ENCODE measurements around the gene MAPK8. TPM values are rescaled to one million over a fixed set of nuclear protein-coding genes. Genes with fewer than 3 reads are reported as not detected.
A peak's percentile ranks its signal among the peaks of the same experiment; 100 is the strongest.

MAPK8 gene
- total RNA-seq, 1 experiment from 2014 or later = 52.9 TPM

GRCh38 chr10:48439581-48440041 is 133.1 kb downstream of the MAPK8 start:
- H3K4me3 Mint-ChIP-seq = no peak overlapping the region
- H3K27ac Mint-ChIP-seq = no peak overlapping the region
- DNase-seq (ENCODE audit: low spot score) = no peak
- TF ChIP-seq E2F4 (CRISPR knock-in tag; IDR thresholded peaks at IDR 0.05; ENCODE audit: borderline replicate concordance, low read depth) (no peak), GABPB1 (CRISPR knock-in tag; IDR thresholded peaks at IDR 0.05) (peak; percentile 31; the same call in 1 of the 2 replicates)
- no peaks in the 10 kb centered on the region for H3K36me3 Mint-ChIP-seq
- H3K9me3 Mint-ChIP-seq = no peaks in the 10 kb centered on the region
- ChIA-PET CTCF (interaction anchor here (0.7 to 1.0 kb wide), 2 partner anchors 216 to 1283 kb away, joined by 3 to 4 read pairs; no protein-coding TSS in a partner anchor), POLR2A (interaction anchor here (0.9 kb wide), 1 partner anchor 219 kb away, joined by 3 read pairs; no protein-coding TSS in a partner anchor)
- H3K27me3 Mint-ChIP-seq (ENCODE audit: low read depth) = no peaks in the 10 kb centered on the region
- peak; percentile 40 for ATAC-seq
- H3K4me1 Mint-ChIP-seq = peaks cover 12% of the 10 kb centered on the region

GRCh38 chr10:48440771-48441170 is 134.3 kb downstream of the MAPK8 start:
- Mint-ChIP-seq H3K27me3 (ENCODE audit: low read depth) (no peaks in the 10 kb centered on the region), H3K9me3 (no peaks in the 10 kb centered on the region), H3K4me3 (no peak overlapping the region), H3K27ac (no peak overlapping the region), H3K36me3 (no peaks in the 10 kb centered on the region), H3K4me1 (peaks cover 18% of the 10 kb centered on the region)
- CTCF ChIA-PET = no interaction called here
- POLR2A ChIA-PET = no interaction called here
- ATAC-seq (no peak), DNase-seq (ENCODE audit: low spot score) (no peak)
- no peak for TF ChIP-seq ZNF416 (CRISPR knock-in tag; IDR thresholded peaks at IDR 0.05)
- TF ChIP-seq, protein P1, sequence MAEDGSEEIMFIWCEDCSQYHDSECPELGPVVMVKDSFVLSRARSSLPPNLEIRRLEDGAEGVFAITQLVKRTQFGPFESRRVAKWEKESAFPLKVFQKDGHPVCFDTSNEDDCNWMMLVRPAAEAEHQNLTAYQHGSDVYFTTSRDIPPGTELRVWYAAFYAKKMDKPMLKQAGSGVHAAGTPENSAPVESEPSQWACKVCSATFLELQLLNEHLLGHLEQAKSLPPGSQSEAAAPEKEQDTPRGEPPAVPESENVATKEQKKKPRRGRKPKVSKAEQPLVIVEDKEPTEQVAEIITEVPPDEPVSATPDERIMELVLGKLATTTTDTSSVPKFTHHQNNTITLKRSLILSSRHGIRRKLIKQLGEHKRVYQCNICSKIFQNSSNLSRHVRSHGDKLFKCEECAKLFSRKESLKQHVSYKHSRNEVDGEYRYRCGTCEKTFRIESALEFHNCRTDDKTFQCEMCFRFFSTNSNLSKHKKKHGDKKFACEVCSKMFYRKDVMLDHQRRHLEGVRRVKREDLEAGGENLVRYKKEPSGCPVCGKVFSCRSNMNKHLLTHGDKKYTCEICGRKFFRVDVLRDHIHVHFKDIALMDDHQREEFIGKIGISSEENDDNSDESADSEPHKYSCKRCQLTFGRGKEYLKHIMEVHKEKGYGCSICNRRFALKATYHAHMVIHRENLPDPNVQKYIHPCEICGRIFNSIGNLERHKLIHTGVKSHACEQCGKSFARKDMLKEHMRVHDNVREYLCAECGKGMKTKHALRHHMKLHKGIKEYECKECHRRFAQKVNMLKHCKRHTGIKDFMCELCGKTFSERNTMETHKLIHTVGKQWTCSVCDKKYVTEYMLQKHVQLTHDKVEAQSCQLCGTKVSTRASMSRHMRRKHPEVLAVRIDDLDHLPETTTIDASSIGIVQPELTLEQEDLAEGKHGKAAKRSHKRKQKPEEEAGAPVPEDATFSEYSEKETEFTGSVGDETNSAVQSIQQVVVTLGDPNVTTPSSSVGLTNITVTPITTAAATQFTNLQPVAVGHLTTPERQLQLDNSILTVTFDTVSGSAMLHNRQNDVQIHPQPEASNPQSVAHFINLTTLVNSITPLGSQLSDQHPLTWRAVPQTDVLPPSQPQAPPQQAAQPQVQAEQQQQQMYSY (CRISPR knock-in tag; IDR thresholded peaks at IDR 0.05) = no peak

DNA sequence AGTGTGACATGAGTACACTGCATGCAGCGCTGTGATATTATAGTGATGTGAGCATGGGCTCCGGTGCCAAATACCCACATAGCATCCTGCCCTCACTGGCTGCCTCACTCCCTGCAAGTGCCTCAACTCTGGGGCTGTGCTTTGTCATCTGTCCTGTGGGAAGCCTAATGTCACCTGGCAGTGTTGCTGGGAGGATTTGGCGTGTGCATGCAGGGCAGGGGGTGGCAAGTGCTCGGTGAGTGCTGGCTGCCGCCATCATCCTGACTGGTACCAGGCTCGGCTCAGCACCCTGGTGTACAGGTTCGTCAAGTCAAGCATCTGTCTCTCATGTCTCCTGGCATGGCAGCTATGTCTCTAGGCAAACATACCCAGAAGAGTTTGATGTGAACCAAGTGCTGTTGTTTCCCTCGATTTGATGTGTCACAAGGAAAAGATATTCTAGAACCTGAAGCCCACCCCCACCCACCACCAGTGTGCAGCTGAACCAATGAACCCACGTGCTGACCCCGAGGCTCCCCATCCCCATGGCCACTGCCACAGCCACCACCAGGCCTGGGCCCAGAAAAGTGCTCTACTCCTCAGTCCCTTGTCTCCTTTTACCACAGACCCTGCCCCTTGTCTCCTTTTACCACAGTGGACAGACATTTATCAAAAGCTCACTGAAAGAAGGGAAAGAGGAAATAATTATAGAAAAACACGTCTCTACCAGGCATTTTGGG is 135.8 kb downstream of the MAPK8 start:
- no peak overlapping the region for H3K4me3 Mint-ChIP-seq
- ChIA-PET POLR2A (no interaction called here), CTCF (interaction anchor here (0.8 to 1.3 kb wide), 5 partner anchors 62 to 214 kb away, joined by 3 to 9 read pairs (median 4); no protein-coding TSS in a partner anchor)
- ATAC-seq (no peak), DNase-seq (ENCODE audit: low spot score) (no peak)
- peaks cover 18% of the 10 kb centered on the region for H3K4me1 Mint-ChIP-seq
- no peak overlapping the region for H3K27ac Mint-ChIP-seq
- TF ChIP-seq ZNF263 (CRISPR knock-in tag; IDR thresholded peaks at IDR 0.05; ENCODE audit: low read depth) = no peak
- H3K9me3 Mint-ChIP-seq = no peaks in the 10 kb centered on the region
- no peaks in the 10 kb centered on the region for H3K36me3 Mint-ChIP-seq
- no peaks in the 10 kb centered on the region for H3K27me3 Mint-ChIP-seq (ENCODE audit: low read depth)

GRCh38 chr10:48442809-48443177 is 136.3 kb downstream of the MAPK8 start:
- Mint-ChIP-seq H3K4me1 (peaks cover 18% of the 10 kb centered on the region), H3K4me3 (no peak overlapping the region), H3K27me3 (ENCODE audit: low read depth) (no peaks in the 10 kb centered on the region), H3K36me3 (no peaks in the 10 kb centered on the region), H3K9me3 (no peaks in the 10 kb centered on the region), H3K27ac (no peak overlapping the region)
- POLR2A ChIA-PET = no interaction called here
- CTCF ChIA-PET = interaction anchor here (0.8 to 1.3 kb wide), 5 partner anchors 61 to 214 kb away, joined by 3 to 9 read pairs (median 4); no protein-coding TSS in a partner anchor
- DNase-seq (ENCODE audit: low spot score) = no peak
- ATAC-seq = no peak
- TF ChIP-seq ZNF121 (CRISPR knock-in tag; IDR thresholded peaks at IDR 0.05) (no peak), ZNF416 (CRISPR knock-in tag; IDR thresholded peaks at IDR 0.05) (no peak), NFYB (CRISPR knock-in tag; conservative IDR thresholded peaks at IDR 0.05; ENCODE audit: low read depth) (no peak), JAZF1 (CRISPR knock-in tag; IDR thresholded peaks at IDR 0.05) (no peak), ZNF138 (CRISPR knock-in tag; conservative IDR thresholded peaks at IDR 0.05) (no peak), USF1 (CRISPR knock-in tag; IDR thresholded peaks at IDR 0.05) (no peak), GABPB1 (CRISPR knock-in tag; IDR thresholded peaks at IDR 0.05) (no peak), GRHL2 (CRISPR knock-in tag; IDR thresholded peaks at IDR 0.05; ENCODE audit: insufficient replicate concordance, severe bottlenecking) (no peak), ZNF512 (CRISPR knock-in tag; IDR thresholded peaks at IDR 0.05; ENCODE audit: borderline replicate concordance) (no peak), PRRX2 (CRISPR knock-in tag; IDR thresholded peaks at IDR 0.05) (no peak)
- TF ChIP-seq, protein P2, sequence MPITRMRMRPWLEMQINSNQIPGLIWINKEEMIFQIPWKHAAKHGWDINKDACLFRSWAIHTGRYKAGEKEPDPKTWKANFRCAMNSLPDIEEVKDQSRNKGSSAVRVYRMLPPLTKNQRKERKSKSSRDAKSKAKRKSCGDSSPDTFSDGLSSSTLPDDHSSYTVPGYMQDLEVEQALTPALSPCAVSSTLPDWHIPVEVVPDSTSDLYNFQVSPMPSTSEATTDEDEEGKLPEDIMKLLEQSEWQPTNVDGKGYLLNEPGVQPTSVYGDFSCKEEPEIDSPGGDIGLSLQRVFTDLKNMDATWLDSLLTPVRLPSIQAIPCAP (CRISPR knock-in tag; IDR thresholded peaks at IDR 0.05) = no peak
- TF ChIP-seq, protein P3, sequence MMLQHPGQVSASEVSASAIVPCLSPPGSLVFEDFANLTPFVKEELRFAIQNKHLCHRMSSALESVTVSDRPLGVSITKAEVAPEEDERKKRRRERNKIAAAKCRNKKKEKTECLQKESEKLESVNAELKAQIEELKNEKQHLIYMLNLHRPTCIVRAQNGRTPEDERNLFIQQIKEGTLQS (CRISPR knock-in tag; conservative IDR thresholded peaks at IDR 0.05) = no peak
- TF ChIP-seq, protein P4, sequence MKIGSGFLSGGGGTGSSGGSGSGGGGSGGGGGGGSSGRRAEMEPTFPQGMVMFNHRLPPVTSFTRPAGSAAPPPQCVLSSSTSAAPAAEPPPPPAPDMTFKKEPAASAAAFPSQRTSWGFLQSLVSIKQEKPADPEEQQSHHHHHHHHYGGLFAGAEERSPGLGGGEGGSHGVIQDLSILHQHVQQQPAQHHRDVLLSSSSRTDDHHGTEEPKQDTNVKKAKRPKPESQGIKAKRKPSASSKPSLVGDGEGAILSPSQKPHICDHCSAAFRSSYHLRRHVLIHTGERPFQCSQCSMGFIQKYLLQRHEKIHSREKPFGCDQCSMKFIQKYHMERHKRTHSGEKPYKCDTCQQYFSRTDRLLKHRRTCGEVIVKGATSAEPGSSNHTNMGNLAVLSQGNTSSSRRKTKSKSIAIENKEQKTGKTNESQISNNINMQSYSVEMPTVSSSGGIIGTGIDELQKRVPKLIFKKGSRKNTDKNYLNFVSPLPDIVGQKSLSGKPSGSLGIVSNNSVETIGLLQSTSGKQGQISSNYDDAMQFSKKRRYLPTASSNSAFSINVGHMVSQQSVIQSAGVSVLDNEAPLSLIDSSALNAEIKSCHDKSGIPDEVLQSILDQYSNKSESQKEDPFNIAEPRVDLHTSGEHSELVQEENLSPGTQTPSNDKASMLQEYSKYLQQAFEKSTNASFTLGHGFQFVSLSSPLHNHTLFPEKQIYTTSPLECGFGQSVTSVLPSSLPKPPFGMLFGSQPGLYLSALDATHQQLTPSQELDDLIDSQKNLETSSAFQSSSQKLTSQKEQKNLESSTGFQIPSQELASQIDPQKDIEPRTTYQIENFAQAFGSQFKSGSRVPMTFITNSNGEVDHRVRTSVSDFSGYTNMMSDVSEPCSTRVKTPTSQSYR (CRISPR knock-in tag; IDR thresholded peaks at IDR 0.05) = no peak
